ENCODE results near the gene ANXA9.

- TF ChIP-seq EZH2 (IDR thresholded peaks at IDR 0.05; ENCODE audit: borderline replicate concordance, low read depth, low read length, poor library complexity, severe bottlenecking) (no peak), CTCF (conservative IDR thresholded peaks at IDR 0.05; ENCODE audit: low read depth, low read length) (no peak)
These were observed 11.1 kb upstream of the ANXA9 start for GRCh38 chr1:150970808-150971582.

Measured in A673 (cell line).